Measurements from ENCODE around the gene MTA2. TPM values are rescaled to one million over a fixed set of nuclear protein-coding genes. Genes with fewer than 3 reads are reported as not detected.
"Not testable (repeated sequence)": the region's sequence is repeated elsewhere in the genome, so short reads cannot be mapped to it uniquely, and the experiment has no call there.

The MTA2 gene
- total RNA-seq, 1 experiment from 2014 or later = 241 TPM

- ChIA-PET CTCF (no interaction called here), POLR2A (ENCODE audit: low non-redundant PET) (interaction anchor here (0.5 kb wide), 1 partner anchor 105 kb away, joined by 8 read pairs; the partner anchor contains the start of gene LBHD1)
- no peak for DNase-seq (ENCODE audit: low spot score)
- BruUV-seq (replicated peaks) = no TSS peak
- intact Hi-C loops (cut with micrococcal nuclease; ENCODE audit: unreplicated experiment) = no loop called here
- H3K27ac ChIP-seq (ENCODE audit: low read depth, low read length, poor library complexity, severe bottlenecking) = peak overlapping the region; percentile 29
- no peaks in the 10 kb centered on the region for H3K9me3 ChIP-seq (ENCODE audit: low read depth, low read length, poor library complexity, severe bottlenecking)
- H3K36me3 ChIP-seq (ENCODE audit: insufficient read depth, low read length, poor library complexity, severe bottlenecking) = peaks cover 95% of the 10 kb centered on the region
- no peak overlapping the region for H3K4me3 ChIP-seq (ENCODE audit: low read depth, low read length, poor library complexity, severe bottlenecking)
- H3K27me3 ChIP-seq (replicated peaks; ENCODE audit: insufficient read depth, low read depth, low read length, poor library complexity) = no peaks in the 10 kb centered on the region
- H3K4me1 ChIP-seq (ENCODE audit: insufficient read depth, low read length, poor library complexity, severe bottlenecking) = peaks cover 25% of the 10 kb centered on the region
- TF ChIP-seq CTCF (conservative IDR thresholded peaks at IDR 0.05; ENCODE audit: low read depth, low read length) = no peak
- TF ChIP-seq EZH2 (IDR thresholded peaks at IDR 0.05; ENCODE audit: borderline replicate concordance, low read depth, low read length, poor library complexity, severe bottlenecking) = no peak
Measured at GRCh38 chr11:62567018-62567633, 34.5 kb downstream of the MTA2 start.

GRCh38 chr11:62566247-62566646, 35.4 kb downstream of the MTA2 start:
- CTCF ChIA-PET = interaction anchor here (1.1 kb wide), 1 partner anchor 171 kb away, joined by 4 read pairs; no protein-coding TSS in a partner anchor
- BruUV-seq (replicated peaks) = no TSS peak
- H3K4me1 ChIP-seq (ENCODE audit: insufficient read depth, low read length, poor library complexity, severe bottlenecking) = peaks cover 16% of the 10 kb centered on the region
- no peak for TF ChIP-seq EZH2 (IDR thresholded peaks at IDR 0.05; ENCODE audit: borderline replicate concordance, low read depth, low read length, poor library complexity, severe bottlenecking)
- TF ChIP-seq CTCF (conservative IDR thresholded peaks at IDR 0.05; ENCODE audit: low read depth, low read length) = no peak
- POLR2A ChIA-PET (ENCODE audit: low non-redundant PET) = no interaction called here
- no peaks in the 10 kb centered on the region for H3K27me3 ChIP-seq (replicated peaks; ENCODE audit: insufficient read depth, low read depth, low read length, poor library complexity)
- DNase-seq (ENCODE audit: low spot score) = no peak
- intact Hi-C loops (cut with micrococcal nuclease; ENCODE audit: unreplicated experiment) = no loop called here
- H3K27ac ChIP-seq (ENCODE audit: low read depth, low read length, poor library complexity, severe bottlenecking) = peak overlapping the region; percentile 29
- no peak overlapping the region for H3K4me3 ChIP-seq (ENCODE audit: low read depth, low read length, poor library complexity, severe bottlenecking)
- H3K9me3 ChIP-seq (ENCODE audit: low read depth, low read length, poor library complexity, severe bottlenecking) = no peaks in the 10 kb centered on the region
- peaks cover 95% of the 10 kb centered on the region for H3K36me3 ChIP-seq (ENCODE audit: insufficient read depth, low read length, poor library complexity, severe bottlenecking)

GRCh38 chr11:62565100-62565802, 36.4 kb downstream of the MTA2 start:
- TF ChIP-seq CTCF (conservative IDR thresholded peaks at IDR 0.05; ENCODE audit: low read depth, low read length) (no peak), EZH2 (IDR thresholded peaks at IDR 0.05; ENCODE audit: borderline replicate concordance, low read depth, low read length, poor library complexity, severe bottlenecking) (no peak)
- Histone ChIP-seq H3K4me3 (ENCODE audit: low read depth, low read length, poor library complexity, severe bottlenecking) (no peak overlapping the region), H3K4me1 (ENCODE audit: insufficient read depth, low read length, poor library complexity, severe bottlenecking) (peaks cover 17% of the 10 kb centered on the region), H3K36me3 (ENCODE audit: insufficient read depth, low read length, poor library complexity, severe bottlenecking) (peaks cover 95% of the 10 kb centered on the region), H3K9me3 (ENCODE audit: low read depth, low read length, poor library complexity, severe bottlenecking) (no peaks in the 10 kb centered on the region), H3K27ac (ENCODE audit: low read depth, low read length, poor library complexity, severe bottlenecking) (no peak overlapping the region), H3K27me3 (replicated peaks; ENCODE audit: insufficient read depth, low read depth, low read length, poor library complexity) (no peaks in the 10 kb centered on the region)
- ChIA-PET POLR2A (ENCODE audit: low non-redundant PET) (no interaction called here), CTCF (interaction anchor here (1.1 kb wide), 1 partner anchor 170 kb away, joined by 4 read pairs; no protein-coding TSS in a partner anchor)
- no peak for DNase-seq (ENCODE audit: low spot score)
- BruUV-seq (replicated peaks) = no TSS peak
- intact Hi-C loops (cut with micrococcal nuclease; ENCODE audit: unreplicated experiment) = no loop called here

GRCh38 chr11:62561677-62562230, 39.9 kb downstream of the MTA2 start:
- POLR2A ChIA-PET (ENCODE audit: low non-redundant PET); H3K27me3 ChIP-seq (replicated peaks; ENCODE audit: insufficient read depth, low read depth, low read length, poor library complexity); H3K9me3 ChIP-seq (ENCODE audit: low read depth, low read length, poor library complexity, severe bottlenecking); BruUV-seq (replicated peaks); H3K27ac ChIP-seq (ENCODE audit: low read depth, low read length, poor library complexity, severe bottlenecking); DNase-seq (ENCODE audit: low spot score); H3K4me3 ChIP-seq (ENCODE audit: low read depth, low read length, poor library complexity, severe bottlenecking): not testable (repeated sequence)
- peaks cover 43% of the 10 kb centered on the region for H3K4me1 ChIP-seq (ENCODE audit: insufficient read depth, low read length, poor library complexity, severe bottlenecking)
- intact Hi-C loops (cut with micrococcal nuclease; ENCODE audit: unreplicated experiment) = loop anchor here (2.0 to 5.0 kb wide), 2 partner anchors 139 to 167 kb away; no protein-coding TSS in a partner anchor
- CTCF ChIA-PET = interaction anchor here (3.1 kb wide), 1 partner anchor 19 kb away, joined by 26 read pairs; no protein-coding TSS in a partner anchor
- peaks cover 95% of the 10 kb centered on the region for H3K36me3 ChIP-seq (ENCODE audit: insufficient read depth, low read length, poor library complexity, severe bottlenecking)

Data from A673 (cell line).